MM.1S (cell line): Measurements from ENCODE around the gene TMC8.

ENCODE experiments used
- EZH2phosphoT487 ChIP-seq: fragments of 300-600 bp; sonication (generic); IDR thresholded peaks from 2 replicates; pipeline ENCODE4 v1.6.1; 2018; ENCODE audit warnings: antibody characterized with exemption, low read length
- TF ChIP-seq, protein P1 (sequence below): fragments of 300-600 bp; sonication (generic); IDR thresholded peaks from 2 replicates; pipeline ENCODE4 v1.5.1; 2016; ENCODE audit warnings: antibody characterized with exemption, low read length, mixed read lengths

DNA sequence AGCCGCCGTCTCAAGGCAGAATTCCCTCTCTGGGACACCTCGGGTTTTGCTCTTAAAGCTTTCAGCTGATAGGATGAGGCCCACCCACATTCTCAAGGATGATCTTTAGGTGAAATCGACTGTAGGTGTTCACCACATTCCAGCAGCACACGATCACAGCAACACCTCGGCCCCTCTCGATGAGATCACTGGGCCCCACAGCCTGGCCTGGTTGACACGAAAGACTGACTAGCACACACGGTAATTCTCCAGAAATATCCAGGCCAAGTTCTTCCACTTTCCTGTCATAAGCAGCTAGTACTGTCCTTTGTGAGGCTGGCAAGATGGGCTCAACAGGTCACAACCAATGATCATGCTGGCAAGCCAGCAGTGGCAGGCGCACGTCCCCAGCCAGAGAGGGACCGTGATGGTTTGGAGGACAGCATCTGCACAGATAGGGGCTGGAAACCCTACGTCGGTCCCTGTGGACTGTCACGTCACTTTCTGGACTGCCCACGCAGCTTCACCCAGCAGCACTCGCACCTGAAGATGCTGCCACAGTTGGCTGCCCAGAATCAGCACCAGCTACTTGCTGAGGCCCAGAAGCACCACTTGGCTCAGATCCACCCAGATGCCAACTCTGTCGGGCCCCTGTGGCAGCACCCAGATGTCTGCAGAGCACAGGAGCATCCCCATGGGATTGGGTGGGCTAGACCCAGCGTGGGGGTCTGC is 19.4 kb upstream of the TMC8 start:
- TF ChIP-seq, protein P1, sequence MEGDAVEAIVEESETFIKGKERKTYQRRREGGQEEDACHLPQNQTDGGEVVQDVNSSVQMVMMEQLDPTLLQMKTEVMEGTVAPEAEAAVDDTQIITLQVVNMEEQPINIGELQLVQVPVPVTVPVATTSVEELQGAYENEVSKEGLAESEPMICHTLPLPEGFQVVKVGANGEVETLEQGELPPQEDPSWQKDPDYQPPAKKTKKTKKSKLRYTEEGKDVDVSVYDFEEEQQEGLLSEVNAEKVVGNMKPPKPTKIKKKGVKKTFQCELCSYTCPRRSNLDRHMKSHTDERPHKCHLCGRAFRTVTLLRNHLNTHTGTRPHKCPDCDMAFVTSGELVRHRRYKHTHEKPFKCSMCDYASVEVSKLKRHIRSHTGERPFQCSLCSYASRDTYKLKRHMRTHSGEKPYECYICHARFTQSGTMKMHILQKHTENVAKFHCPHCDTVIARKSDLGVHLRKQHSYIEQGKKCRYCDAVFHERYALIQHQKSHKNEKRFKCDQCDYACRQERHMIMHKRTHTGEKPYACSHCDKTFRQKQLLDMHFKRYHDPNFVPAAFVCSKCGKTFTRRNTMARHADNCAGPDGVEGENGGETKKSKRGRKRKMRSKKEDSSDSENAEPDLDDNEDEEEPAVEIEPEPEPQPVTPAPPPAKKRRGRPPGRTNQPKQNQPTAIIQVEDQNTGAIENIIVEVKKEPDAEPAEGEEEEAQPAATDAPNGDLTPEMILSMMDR, result no peak
- TF ChIP-seq EZH2phosphoT487, result no peak
